Sciatic nerve (tissue), 2 donors: ENCODE data around the gene VTN. TPM values are rescaled to one million over a fixed set of nuclear protein-coding genes. Genes with fewer than 3 reads are reported as not detected.
A peak's percentile ranks its signal among the peaks of the same experiment; 100 is the strongest.

Source experiments
- ATAC-seq: fragments of 200-7000 bp; cut with Tn5 transposase; one replicate; pipeline ENCODE4 v1.9.1; 2020; ENCODE audit warnings: mild to moderate bottlenecking, moderate library complexity
- DNase-seq: peaks from one replicate; pipeline ENCODE4 v3.0.0-alpha.2; 2020; ENCODE audit warnings: low spot score
- intact Hi-C: fragments of 100-400 bp; cut with DNase I; formaldehyde crosslinking; loops from one replicate; pipeline ENCODE4 v1.14.2; 2022
- total RNA-seq: library from RNA; stranded (reverse); fragmentation: NEBNext Ultra II Directional; extraction: Animal tissue kit (Norgen Biotek cat#: 25700); gene quantifications from one replicate; pipeline ENCODE4 v1.2.1, GENCODE V29; 2021
- donor health status: DM: no; HTN: no; CAD: no.
- donor health status: DM: no; HTN: no; CAD: no.

VTN gene, protein sequence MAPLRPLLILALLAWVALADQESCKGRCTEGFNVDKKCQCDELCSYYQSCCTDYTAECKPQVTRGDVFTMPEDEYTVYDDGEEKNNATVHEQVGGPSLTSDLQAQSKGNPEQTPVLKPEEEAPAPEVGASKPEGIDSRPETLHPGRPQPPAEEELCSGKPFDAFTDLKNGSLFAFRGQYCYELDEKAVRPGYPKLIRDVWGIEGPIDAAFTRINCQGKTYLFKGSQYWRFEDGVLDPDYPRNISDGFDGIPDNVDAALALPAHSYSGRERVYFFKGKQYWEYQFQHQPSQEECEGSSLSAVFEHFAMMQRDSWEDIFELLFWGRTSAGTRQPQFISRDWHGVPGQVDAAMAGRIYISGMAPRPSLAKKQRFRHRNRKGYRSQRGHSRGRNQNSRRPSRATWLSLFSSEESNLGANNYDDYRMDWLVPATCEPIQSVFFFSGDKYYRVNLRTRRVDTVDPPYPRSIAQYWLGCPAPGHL
- 2.1 TPM for total RNA-seq

DNA sequence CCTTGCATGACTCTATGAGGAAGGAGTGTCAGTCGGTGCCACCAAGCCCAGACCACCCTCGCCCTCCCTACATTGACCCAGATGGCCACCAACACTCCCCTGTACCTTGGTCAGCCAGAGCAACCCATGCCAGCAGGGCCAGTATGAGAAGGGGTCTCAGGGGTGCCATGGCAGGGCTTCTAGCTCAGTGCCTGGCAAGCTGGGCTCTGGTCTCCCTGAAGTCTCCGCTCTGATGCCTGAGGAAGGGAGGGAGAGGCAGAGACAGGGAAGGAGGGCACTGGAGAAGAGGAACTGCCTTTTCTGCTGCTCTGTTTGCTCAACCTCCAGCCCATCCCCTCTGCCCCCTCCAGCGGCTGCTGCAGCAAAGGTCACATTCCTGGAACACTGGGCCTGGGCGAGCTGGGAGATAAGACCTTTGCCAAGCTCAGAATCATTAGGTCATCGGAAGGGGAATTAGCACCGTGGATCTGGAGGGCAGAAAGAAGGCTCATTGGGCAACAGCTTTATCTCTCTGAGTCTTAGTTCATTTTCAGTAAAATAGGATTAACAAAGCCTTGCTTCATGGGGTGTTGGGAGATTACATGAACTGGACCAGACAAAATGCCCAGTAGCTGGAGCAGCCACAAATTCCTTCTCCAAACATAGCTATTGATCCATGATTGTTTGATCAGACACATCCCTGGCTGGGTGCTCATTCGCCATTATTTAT lies at the start of gene VTN:
Gene VTN (minus strand): TSS at position 273 of the 709 bp plus-strand sequence. CDS start 104 bp downstream, at position 169.
- ATAC-seq: peak; percentile 20
- no peak for DNase-seq
- intact Hi-C loops: no loop called here

DNA sequence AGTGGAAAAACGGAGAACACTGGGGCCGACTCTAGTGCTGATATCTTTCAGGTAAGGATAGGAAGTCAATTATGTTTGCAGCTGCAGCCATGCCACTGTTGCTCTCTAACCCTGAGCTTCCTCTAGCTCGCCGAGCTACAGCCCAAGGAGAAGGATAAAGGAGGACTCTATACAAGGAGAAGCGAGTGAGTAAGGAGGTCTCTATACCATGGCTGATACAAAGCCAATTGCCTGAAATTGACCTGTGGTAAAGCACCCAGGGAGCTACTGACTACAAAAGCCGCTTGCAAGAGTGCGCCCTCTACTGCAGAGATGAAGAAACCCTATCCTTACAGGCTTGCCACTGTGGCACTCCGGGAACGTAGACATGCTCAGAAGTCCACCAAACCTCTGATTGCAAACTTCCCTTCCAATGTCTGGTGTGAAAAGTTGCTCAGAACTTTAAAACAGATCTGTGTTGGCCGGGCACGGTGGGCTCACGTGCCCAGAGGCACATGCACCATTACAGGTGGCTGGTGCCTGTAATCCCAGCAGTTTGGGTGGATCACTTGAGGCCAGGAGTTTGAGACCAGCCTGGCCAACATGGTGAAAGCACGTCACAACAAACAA lies 46.7 kb upstream of the VTN start:
- intact Hi-C loops: no loop called here
- DNase-seq: no peak
- peak; percentile 48 for ATAC-seq

DNA sequence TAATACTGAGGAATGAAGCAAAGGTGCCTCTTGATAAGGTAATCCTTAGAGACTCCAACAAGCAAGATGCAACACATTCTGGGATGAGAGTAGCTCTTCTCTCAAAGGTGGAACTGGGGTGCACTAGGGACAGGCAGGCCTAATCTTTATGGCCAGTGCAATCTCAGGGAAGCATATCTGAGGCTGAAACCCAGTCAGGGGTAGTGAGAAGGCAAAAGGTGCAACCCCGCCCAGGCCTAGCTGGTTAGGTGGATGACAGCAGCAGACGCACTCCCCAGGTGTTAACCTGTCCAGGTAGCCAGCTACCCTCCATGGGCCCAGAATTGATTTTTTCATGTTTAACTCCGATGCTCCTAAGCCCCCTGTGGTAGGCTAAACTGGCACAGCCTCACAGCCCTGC lies 45.8 kb upstream of the VTN start:
- DNase-seq: no peak
- intact Hi-C loops: no loop called here
- ATAC-seq: no peak

DNA sequence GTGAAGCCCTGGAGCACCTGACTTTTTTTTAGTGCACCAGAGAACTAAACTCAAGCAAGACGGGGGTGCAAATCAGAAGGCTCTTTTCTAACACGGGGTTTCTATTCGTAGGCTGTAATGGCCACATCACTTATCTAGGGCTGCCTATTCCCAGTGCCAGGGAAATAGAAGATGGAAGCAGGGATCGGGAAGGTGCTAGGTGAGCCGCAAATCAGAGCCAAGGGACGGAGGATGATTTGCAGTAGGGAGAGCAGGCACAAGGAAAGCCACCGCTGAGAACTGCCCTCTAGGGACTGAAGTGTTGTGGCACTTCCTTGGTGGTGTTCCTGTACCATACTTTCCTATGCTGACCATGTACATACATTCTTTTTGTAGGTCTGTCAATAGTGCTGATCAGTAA lies 43.7 kb upstream of the VTN start:
- ATAC-seq (no peak), DNase-seq (no peak)
- intact Hi-C loops: no loop called here

DNA sequence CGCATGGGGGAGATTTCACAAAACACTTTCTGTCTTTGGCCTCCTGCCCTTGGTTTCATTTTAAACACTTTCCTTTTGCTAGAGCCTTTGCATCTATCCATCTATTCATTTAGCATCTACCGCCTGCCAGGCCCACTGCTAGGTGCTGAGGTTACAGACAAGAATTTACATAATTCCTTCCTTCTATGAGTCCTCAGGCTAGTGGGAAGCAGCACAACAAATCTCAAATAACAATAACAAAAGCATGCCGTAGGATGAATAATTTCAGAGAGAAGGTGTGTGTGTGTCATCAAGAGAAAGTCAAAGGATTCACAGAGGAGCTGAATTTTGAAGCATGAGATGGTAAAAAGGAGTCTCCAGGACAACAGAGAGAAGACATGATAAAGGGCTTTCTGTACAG lies 42.0 kb upstream of the VTN start:
- no peak for ATAC-seq
- DNase-seq: no peak
- intact Hi-C loops: no loop called here

DNA sequence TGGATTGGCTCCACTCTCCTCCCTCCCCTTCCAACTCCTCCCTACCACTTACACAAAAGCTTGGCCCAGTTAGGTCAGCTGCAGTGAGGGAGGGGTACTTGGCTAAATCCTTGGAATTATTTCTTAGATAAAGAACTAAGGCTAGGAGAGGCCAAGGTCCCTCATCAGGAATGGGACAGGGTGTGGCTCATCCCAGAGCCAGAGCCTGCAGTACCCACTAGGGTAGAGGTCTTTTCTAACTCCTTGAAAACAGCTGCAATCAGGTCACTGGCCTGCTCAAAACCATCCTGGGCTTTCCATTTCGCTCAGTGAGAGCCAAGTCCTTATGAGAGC lies 37.8 kb upstream of the VTN start:
- intact Hi-C loops: no loop called here
- ATAC-seq: no peak
- DNase-seq: no peak

DNA sequence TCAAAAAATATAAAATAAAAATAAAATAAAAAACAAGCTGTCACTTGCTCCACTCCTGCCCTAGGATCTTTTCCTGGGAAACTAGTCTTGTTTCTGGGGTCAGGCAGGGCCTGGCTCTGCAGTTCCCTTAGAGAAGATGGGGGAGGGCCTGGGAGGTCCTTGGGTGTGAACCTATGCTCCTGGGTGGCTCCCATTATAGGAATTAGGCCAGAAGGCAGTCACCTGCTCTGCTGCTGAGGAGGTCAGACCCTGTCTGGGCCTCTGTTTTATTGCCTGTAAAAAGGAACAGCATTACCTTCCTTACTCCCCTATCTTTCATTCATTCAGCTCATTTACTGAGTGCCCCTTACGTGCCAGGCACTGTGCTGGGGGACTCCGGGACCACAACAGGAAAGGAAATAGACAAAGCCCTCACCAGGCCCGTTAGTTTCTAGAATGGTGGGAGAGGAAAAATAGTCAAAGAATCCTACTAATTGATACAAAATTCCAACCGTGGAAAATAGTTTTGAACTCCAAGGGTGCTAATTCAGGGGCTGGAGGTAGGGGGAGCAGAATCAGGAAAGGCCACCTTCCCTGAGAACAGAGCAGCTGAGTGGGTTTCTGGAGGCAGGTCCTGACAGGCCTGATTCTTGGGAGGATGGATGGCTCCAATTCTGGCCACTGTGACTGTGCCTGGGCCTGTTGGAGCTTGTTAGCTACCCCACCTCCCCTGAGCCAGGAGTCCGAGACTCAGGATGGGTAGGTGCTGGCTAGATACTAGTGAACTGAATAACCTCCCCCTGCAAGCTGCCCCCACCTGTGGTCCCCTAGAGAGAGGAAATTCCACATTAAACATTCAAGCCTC lies 37.2 kb upstream of the VTN start:
- intact Hi-C loops: no loop called here
- DNase-seq (no peak), ATAC-seq (no peak)

DNA sequence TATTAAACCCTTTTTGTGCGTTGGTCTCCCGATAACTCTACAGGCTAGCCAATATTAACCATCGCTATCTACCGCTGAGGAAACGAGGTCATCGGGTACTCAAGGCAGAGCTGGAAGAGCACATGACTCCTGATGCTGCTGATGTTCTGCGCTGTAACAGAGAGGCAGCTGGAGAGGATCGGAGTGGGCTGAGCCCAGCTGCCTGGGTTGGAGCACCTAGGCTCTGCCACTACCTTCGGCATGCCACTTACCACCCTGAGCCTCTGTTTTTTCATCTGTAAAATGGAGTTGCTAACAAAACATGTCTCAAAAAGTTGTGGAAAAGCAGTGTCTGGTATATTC lies 36.3 kb upstream of the VTN start:
- intact Hi-C loops: no loop called here
- DNase-seq (no peak), ATAC-seq (peak; percentile 40)

DNA sequence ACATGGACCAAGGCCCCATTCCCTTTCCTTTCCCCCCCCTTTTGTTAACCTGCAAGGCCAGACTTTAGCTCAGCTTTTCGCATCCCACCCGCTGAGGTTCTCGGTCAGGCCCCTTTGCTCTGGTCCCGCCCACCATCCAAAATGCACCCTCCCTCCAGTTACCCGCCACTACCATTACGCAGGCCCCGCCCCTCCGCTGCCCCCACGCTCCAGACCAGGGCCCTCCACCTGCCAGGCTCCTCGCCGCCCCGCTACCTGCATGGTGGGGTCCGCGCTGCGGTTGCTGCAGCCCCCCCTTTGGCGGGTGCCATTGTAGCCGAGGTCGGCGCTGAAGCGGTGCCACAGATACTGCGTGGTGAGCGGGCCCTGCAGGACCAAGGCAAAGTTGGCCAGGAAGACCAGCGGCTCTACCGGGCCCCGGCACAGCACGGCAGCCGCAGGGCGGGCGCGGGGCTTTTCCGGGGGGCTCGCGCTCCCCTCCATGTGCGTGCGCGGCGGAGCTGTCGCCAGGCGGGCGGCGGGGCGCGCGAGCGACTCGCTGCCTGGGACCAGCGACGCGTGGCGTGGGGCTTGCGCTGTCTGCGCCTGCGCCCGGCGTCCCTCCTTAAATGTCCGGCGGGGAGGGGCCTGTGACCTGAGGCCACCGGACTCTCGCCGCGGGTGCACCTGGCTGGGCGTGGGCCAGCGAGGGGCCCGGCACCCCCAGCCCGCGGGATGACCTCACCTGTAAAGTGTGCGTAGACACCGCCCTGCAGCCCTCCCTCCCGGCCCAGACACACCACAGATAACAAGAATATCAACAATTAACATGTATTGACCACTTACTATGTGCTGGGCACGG lies 35.7 kb upstream of the VTN start, which contains the start of gene SLC46A1:
Gene SLC46A1 (minus strand): TSS at position 581 of the 841 bp plus-strand sequence. CDS start 98 bp downstream, at position 483.
- DNase-seq (peak; percentile 79), ATAC-seq (peak; percentile 85)

DNA sequence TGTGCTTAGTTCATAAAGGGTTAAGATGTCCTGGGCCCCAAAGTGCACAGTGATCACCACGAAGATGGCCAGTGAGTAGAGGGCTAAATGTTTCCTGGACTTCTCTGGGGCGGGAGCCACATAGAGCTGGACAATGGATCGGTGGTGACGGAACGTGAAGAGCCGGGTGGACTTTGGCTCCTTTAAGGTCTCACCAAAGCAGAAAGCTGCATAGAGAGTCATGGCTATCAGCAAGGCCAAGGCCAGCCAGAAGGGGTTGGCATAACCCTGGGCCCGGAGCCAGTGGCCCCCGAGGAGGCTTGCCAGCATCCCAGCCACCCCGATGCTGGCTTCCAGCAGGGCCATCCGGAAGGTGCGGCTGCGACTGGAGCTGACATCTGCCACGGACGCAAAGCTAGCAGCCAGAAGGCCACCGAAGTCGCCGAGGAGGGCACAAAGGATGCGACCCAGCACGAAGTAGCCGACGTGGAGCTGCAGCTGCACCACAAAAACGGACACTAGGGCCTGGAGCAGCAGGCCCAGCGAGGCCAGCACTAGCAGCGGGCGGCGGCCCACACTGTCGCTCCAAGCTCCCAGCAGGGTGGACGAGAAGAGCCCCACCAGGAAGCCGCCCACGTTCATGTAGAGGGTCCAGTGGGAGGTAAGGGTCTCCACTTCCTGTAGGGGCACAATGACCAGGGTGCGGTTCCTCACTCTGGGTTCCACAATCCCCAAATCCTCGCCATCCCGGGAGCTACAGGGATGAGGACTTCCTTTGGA lies 34.9 kb upstream of the VTN start:
- intact Hi-C loops: no loop called here
- DNase-seq: no peak
- ATAC-seq: peak; percentile 60

More for the DNA sequence above, 35.7 kb upstream of the VTN start, which contains the start of gene SLC46A1:
- intact Hi-C loops: no loop called here

DNA sequence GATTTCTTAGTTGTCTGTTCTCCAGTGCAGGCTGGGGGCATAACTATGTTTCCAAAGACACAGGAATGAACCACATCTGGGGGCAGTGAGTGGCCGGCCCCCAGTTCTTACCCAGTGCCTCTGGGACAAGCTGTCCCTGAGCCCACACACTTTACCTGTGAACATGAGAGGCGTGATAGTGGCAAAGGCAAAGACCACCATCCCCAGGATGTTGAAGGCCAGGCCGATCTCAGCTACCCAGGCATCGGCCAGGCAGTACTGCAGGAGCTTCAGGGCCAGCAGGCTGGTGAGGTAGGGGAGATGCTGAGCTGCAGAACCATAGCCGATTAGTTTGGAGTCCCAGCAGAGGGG lies 34.3 kb upstream of the VTN start:
- ATAC-seq (no peak), DNase-seq (no peak)
- intact Hi-C loops: no loop called here

DNA sequence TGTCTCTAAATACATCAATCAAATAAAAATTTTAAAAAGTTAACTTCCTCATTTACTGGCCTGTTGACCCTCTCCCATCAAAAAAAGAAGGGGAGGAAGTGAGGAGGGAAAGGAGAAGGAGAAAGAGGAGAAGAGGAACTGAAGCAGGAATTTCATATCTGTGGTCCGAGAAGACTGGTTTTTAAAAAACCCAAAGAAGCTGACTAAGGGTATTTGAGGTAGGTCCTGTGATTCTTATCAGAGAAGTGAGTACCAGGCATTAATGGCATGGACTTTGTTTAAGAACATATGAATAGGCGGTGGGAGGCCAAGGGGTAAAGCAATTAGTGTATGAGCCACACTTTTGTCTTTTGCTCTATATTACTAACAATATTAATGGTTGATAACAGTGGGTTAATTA lies 33.9 kb upstream of the VTN start:
- intact Hi-C loops: no loop called here
- DNase-seq: no peak
- no peak for ATAC-seq

DNA sequence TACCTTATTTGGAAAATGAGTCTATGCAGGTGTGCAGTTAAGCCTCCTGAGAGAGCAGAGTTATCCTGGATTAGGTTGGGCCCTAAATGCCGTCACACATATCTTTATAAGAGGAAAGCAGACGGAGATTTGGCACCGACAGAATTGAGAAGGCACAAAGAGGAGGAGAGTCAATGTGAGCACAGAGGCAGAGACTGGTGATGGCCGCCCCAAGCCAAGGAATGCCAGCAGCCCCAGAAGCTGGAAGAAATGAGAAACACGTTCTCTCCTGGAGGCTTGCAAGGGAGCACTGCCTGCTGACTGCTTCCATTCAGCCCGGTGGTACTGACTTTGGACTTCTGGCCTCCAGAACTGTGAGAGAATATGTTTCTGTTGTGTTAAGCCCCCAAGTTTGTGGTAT lies 32.7 kb upstream of the VTN start:
- intact Hi-C loops: no loop called here
- DNase-seq (no peak), ATAC-seq (no peak)

DNA sequence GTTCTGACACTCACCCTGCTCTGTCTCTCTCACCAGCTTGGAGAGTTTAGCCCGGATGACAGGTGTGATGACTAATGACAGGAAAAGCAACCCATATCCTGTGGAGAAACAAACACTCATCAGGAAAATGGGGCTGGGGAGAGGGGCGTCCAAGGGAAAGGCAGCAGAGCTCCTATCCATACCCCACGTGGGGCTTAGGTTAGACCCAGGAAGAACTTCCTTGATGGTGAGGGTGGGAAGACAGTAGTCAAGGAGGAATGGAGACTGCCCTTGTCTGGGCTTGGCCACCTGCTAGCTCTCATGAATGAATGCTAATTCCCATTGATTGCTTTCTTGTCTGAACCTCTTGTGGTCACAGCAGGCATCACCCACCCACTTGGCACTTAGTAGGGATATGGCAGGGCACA lies 32.1 kb upstream of the VTN start:
- DNase-seq: no peak
- intact Hi-C loops: no loop called here
- ATAC-seq: no peak

DNA sequence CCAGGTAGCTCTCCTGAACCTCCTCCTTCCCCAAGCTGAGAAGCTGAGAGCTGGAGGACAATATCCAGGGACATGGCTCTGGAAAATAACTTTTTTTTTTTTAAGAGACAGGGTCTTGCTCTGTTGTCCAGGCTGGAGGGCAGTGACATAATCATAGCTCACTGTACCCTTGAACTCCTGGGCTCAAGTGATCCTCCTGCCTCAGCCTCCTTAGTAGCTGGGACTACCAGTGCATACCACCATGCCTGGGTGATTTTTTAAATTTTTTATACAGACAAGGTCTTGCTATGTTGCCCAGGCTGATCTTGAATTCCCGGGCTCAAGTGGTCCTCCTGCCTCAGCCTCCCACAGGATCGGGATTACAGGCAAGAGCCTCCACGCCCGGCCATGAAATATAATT lies 29.7 kb upstream of the VTN start:
- intact Hi-C loops: no loop called here
- ATAC-seq: no peak
- DNase-seq: no peak

DNA sequence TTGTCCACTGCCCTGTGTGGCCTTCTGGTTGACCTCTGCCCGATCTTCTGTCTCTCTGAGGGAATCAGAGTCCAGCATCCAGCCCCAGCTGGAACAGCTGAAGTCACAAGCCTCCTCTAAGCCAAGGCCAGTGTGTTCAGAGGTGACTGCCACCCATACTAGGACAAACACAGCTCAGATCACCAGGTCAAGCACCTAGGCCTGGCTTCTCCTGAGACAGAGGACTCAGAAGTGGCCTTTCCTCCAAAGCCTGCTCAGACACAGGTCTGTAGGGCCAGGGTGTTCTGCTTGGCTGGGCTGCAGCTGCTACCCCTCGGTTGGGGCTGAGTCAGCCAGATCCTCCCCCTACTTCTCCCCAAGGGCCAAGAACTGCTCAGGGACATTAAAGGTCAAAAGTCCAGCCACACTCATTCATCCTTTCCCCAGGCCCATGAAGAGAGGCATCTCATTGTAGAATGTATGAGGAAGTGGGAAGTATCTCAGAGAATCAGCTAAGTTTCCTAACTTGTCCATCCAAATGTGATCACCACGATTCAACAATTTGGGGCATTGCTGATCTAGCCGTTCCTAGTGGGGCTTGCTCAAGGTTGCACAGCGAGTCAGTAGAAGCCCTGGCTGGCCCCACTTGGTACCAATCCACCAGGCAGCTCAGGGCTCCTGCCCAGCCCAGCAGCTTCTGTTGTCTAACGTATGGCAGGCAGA lies 28.3 kb upstream of the VTN start:
- no peak for DNase-seq
- no peak for ATAC-seq
- intact Hi-C loops: no loop called here

DNA sequence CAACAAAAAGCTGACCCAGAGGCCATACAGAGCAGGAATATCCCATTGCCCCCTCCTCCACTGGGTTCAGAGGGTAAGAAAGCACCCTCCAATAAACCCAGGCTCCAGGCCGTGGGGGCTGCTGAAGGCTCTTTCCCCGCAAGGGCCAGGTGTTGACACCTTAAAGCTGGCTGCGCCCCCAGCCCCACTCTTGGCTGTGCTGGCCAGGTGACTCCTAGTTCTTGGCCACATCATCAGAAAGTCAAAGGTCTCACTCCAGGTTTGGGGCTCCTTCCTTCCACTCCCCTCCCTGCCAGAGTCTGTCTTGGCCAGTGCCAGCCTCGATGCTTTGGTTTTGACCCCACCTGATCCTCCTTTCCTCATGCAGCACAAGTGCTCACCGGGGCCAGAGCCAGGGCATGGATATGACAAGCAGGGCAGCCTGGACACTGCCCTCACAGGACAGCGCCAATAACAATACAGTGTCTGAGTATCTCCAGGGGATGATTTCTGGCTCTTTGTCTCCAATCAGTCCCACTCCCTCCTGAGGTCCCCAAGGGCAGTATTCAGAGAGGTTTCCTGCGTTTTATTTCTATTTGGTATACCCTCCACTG lies 27.7 kb upstream of the VTN start:
- ATAC-seq (peak; percentile 25), DNase-seq (no peak)
- intact Hi-C loops: no loop called here
